ENCODE data around the gene B4GALT3.
"Not testable (repeated sequence)": the region's sequence is repeated elsewhere in the genome, so short reads cannot be mapped to it uniquely, and the experiment has no call there.

B4GALT3 gene

GRCh38 chr1:161177112-161177935, at the start of gene B4GALT3:
Gene B4GALT3, minus strand, starts transcription at chr1:161177507. Its CDS starts 1,447 bp downstream, at chr1:161176060.
- peak; percentile 88 for DNase-seq

- no peak for DNase-seq
Observed at GRCh38 chr1:161226759-161227158, 49.5 kb upstream of the B4GALT3 start.

- no peak for DNase-seq
Observed at GRCh38 chr1:161226320-161226711, 49.0 kb upstream of the B4GALT3 start.

GRCh38 chr1:161225534-161226319, 48.4 kb upstream of the B4GALT3 start, which contains the start of gene TOMM40L:
Gene TOMM40L, plus strand, starts transcription at chr1:161226060. Its CDS starts 430 bp downstream, at chr1:161226490.
- DNase-seq: peak; percentile 98

- no peak for DNase-seq
Observed at GRCh38 chr1:161225178-161225533, 47.8 kb upstream of the B4GALT3 start.

- DNase-seq: not testable (repeated sequence)
Observed at GRCh38 chr1:161224695-161225087, 47.4 kb upstream of the B4GALT3 start.

- DNase-seq: no peak
Observed at GRCh38 chr1:161223805-161224694, 46.7 kb upstream of the B4GALT3 start.

- no peak for DNase-seq
Observed at GRCh38 chr1:161222175-161223019, 45.1 kb upstream of the B4GALT3 start.

- DNase-seq: no peak
Observed at GRCh38 chr1:161220002-161220401, 42.7 kb upstream of the B4GALT3 start.

- DNase-seq: no peak
Observed at GRCh38 chr1:161219078-161219892, 42.0 kb upstream of the B4GALT3 start.

- DNase-seq: no peak
Observed at GRCh38 chr1:161218301-161219077, 41.2 kb upstream of the B4GALT3 start.

GRCh38 chr1:161217831-161218230, 40.5 kb upstream of the B4GALT3 start:
- DNase-seq: no peak

DNA sequence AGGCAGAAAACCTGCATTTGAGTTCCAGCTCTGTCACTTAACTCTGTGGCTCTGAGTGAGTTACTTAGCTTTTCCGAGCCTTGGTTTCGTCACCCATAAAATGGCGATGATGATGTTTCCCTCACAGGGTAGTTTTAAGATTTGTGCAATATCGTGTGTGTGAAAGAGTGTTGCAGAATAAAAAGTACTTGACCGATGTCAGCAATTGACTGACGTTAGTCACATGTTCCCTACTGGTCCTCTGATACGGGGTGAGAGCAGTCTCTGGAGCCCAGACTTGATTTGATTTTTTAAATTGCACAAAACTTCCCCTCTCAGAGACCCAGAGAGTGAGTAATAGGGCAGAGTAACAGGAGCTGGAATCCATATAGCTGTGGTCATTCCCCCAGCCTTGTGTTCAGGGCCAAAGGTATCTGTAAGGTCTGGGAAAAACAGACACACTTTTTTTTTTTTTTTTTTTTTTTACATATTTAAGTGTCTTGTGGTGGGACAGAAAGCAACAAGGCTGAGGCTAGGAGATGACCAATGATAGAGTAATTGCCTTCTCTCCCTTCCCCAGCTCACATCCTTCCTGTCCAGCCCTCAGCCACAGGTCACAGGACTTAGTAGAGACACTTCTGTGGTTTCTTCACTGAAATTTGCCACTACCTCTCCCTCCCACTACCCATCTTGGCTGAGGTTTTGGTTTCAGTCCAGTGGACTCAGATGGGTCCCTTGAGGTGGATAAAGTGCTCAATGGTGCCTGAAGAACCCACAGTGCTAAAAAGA, 39.8 kb upstream of the B4GALT3 start:
- DNase-seq: peak; percentile 64

GRCh38 chr1:161215076-161215475, 37.8 kb upstream of the B4GALT3 start, which contains the start of gene FCER1G:
Gene FCER1G, plus strand, starts transcription at chr1:161215295. Its CDS starts 27 bp downstream, at chr1:161215322.
- peak; percentile 77 for DNase-seq

GRCh38 chr1:161214369-161214768, 37.1 kb upstream of the B4GALT3 start:
- DNase-seq: no peak

DNA sequence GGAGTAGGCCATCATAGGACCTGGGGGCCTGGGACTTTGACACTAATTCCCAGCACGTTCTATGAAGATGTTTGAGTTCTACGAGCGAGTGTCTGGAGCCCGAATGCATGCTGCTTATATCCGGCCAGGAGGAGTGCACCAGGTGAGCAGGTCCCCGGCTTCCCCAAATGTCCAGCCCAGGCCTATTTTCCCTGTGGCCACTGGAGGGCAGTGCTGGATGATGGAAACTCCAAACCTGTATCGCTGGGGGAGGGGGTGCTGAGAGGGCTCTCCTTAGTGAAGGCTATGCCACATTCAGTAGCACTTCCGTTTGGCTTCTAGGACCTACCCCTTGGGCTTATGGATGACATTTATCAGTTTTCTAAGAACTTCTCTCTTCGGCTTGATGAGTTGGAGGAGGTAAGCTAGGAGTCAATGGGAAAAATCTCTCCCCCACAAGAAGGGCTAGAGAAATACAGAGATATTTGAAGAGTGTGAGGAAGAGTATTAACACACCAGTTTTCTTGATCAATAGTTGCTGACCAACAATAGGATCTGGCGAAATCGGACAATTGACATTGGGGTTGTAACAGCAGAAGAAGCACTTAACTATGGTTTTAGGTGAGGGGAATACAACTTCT, 32.6 kb upstream of the B4GALT3 start:
- peak; percentile 79 for DNase-seq

GRCh38 chr1:161207173-161207572, 29.9 kb upstream of the B4GALT3 start:
- no peak for DNase-seq

- no peak for DNase-seq
Observed at GRCh38 chr1:161206411-161207140, 29.3 kb upstream of the B4GALT3 start.

All from CD4-positive, alpha-beta T cell treated with Interleukin-15 for 1 hour (primary cell).